HEK293 (cell line): ENCODE data around the gene ZDHHC6.
A peak's percentile ranks its signal among the peaks of the same experiment; 100 is the strongest.

ENCODE experiments used
- FEZF1 ChIP-seq: fragments of 450-650 bp; formaldehyde crosslinking; IDR thresholded peaks from 2 replicates; pipeline ENCODE4 v1.5.1; 2016; ENCODE audit warnings: missing biosample characterization, missing genetic modification characterization
- GFI1B ChIP-seq: fragments of 450-650 bp; formaldehyde crosslinking; IDR thresholded peaks from 2 replicates; pipeline ENCODE4 v1.5.1; 2016; ENCODE audit warnings: missing biosample characterization, missing genetic modification characterization
- HOXD13 ChIP-seq: sonication (generic); formaldehyde crosslinking; IDR thresholded peaks from 2 replicates; pipeline ENCODE4 v1.8.0; 2022; ENCODE audit warnings: missing genetic modification reagents, borderline replicate concordance
- IKZF3 ChIP-seq: fragments of 450-650 bp; IDR thresholded peaks from 2 replicates; pipeline ENCODE4 v1.5.0; 2018; ENCODE audit warnings: missing biosample characterization, mild to moderate bottlenecking, missing genetic modification characterization, moderate library complexity
- KLF7 ChIP-seq: fragments of 450-650 bp; formaldehyde crosslinking; IDR thresholded peaks from 2 replicates; pipeline ENCODE4 v1.5.1; 2016; ENCODE audit warnings: missing biosample characterization, missing genetic modification characterization, borderline replicate concordance
- MEIS1 ChIP-seq: sonication (generic); formaldehyde crosslinking; IDR thresholded peaks from 2 replicates; pipeline ENCODE4 v1.8.1; 2022; ENCODE audit warnings: missing genetic modification reagents, mild to moderate bottlenecking, borderline replicate concordance
- SCRT1 ChIP-seq: fragments of 450-650 bp; formaldehyde crosslinking; IDR thresholded peaks from 2 replicates; pipeline ENCODE4 v1.5.1; 2016; ENCODE audit warnings: missing biosample characterization, missing genetic modification characterization, borderline replicate concordance
- TRIM28 ChIP-seq: IDR thresholded peaks from 2 replicates; pipeline ENCODE4 v1.6.1; 2011; ENCODE audit warnings: low read length, control low read depth, borderline replicate concordance
- ZFP37 ChIP-seq: fragments of 450-650 bp; formaldehyde crosslinking; IDR thresholded peaks from 2 replicates; pipeline ENCODE4 v1.5.1; 2016; ENCODE audit warnings: missing biosample characterization, missing genetic modification characterization
- ZNF211 ChIP-seq: fragments of 450-650 bp; formaldehyde crosslinking; IDR thresholded peaks from 2 replicates; pipeline ENCODE4 v1.5.1; 2016; ENCODE audit warnings: low read depth, missing biosample characterization, missing genetic modification characterization
- ZNF23 ChIP-seq: fragments of 450-650 bp; formaldehyde crosslinking; IDR thresholded peaks from 2 replicates; pipeline ENCODE4 v1.5.1; 2016; ENCODE audit warnings: missing biosample characterization, missing genetic modification characterization, borderline replicate concordance
- ZNF239 ChIP-seq: fragments of 450-650 bp; formaldehyde crosslinking; IDR thresholded peaks from 2 replicates; pipeline ENCODE4 v1.5.1; 2016; ENCODE audit warnings: missing biosample characterization, missing genetic modification characterization
- ZNF341 ChIP-seq: fragments of 450-650 bp; formaldehyde crosslinking; IDR thresholded peaks from 2 replicates; pipeline ENCODE4; 2016; ENCODE audit warnings: low read depth, missing biosample characterization, missing genetic modification characterization
- ZNF48 ChIP-seq: fragments of 450-650 bp; formaldehyde crosslinking; IDR thresholded peaks from 2 replicates; pipeline ENCODE4 v1.5.1; 2016; ENCODE audit warnings: missing biosample characterization, missing genetic modification characterization
- ZNF501 ChIP-seq: fragments of 450-650 bp; formaldehyde crosslinking; IDR thresholded peaks from 2 replicates; pipeline ENCODE4 v1.5.1; 2016; ENCODE audit warnings: missing biosample characterization, missing genetic modification characterization
- ZNF514 ChIP-seq: fragments of 450-650 bp; formaldehyde crosslinking; IDR thresholded peaks from 2 replicates; pipeline ENCODE4 v1.5.1; 2016; ENCODE audit warnings: missing biosample characterization, missing genetic modification characterization
- ZNF521 ChIP-seq: fragments of 450-650 bp; formaldehyde crosslinking; IDR thresholded peaks from 2 replicates; pipeline ENCODE4 v1.5.1; 2017; ENCODE audit warnings: missing biosample characterization, mild to moderate bottlenecking, missing genetic modification characterization
- ZNF530 ChIP-seq: fragments of 450-650 bp; formaldehyde crosslinking; IDR thresholded peaks from 2 replicates; pipeline ENCODE4 v1.5.1; 2016; ENCODE audit warnings: low read depth, missing biosample characterization, missing genetic modification characterization
- ZNF549 ChIP-seq: fragments of 450-650 bp; IDR thresholded peaks from 2 replicates; pipeline ENCODE4 v1.5.1; 2018; ENCODE audit warnings: missing biosample characterization, missing genetic modification characterization, mild to moderate bottlenecking, inconsistent platforms, moderate library complexity
- ZNF571 ChIP-seq: fragments of 450-650 bp; formaldehyde crosslinking; IDR thresholded peaks from 2 replicates; pipeline ENCODE4 v1.5.0; 2017; ENCODE audit warnings: missing biosample characterization, missing genetic modification characterization
- ZNF600 ChIP-seq: fragments of 450-650 bp; formaldehyde crosslinking; IDR thresholded peaks from 2 replicates; pipeline ENCODE4 v1.5.1; 2016; ENCODE audit warnings: missing biosample characterization, missing genetic modification characterization
- ZNF776 ChIP-seq: fragments of 450-650 bp; formaldehyde crosslinking; IDR thresholded peaks from 2 replicates; pipeline ENCODE4 v1.5.0; 2017; ENCODE audit warnings: missing biosample characterization, missing genetic modification characterization, borderline replicate concordance
- TF ChIP-seq, protein P1 (sequence below): fragments of 450-650 bp; formaldehyde crosslinking; IDR thresholded peaks from 2 replicates; pipeline ENCODE4 v1.5.1; 2016; ENCODE audit warnings: missing biosample characterization, missing genetic modification characterization
- TF ChIP-seq, protein P2 (sequence below): fragments of 450-650 bp; formaldehyde crosslinking; IDR thresholded peaks from 2 replicates; pipeline ENCODE4 v1.5.1; 2016; ENCODE audit warnings: missing biosample characterization, missing genetic modification characterization
- TF ChIP-seq, protein P3 (sequence below): fragments of 450-650 bp; formaldehyde crosslinking; conservative IDR thresholded peaks from 2 replicates; pipeline ENCODE4 v1.5.1; 2016; ENCODE audit warnings: low read depth, missing biosample characterization, missing genetic modification characterization
- TF ChIP-seq, protein P4 (sequence below): fragments of 450-650 bp; formaldehyde crosslinking; IDR thresholded peaks from 2 replicates; pipeline ENCODE4 v1.5.1; 2017; ENCODE audit warnings: missing biosample characterization, missing genetic modification characterization
- TF ChIP-seq, protein P5 (sequence below): fragments of 450-650 bp; formaldehyde crosslinking; IDR thresholded peaks from 2 replicates; pipeline ENCODE4 v1.5.1; 2016; ENCODE audit warnings: missing biosample characterization, missing genetic modification characterization
- TF ChIP-seq, protein P6 (sequence below): fragments of 450-650 bp; formaldehyde crosslinking; IDR thresholded peaks from 2 replicates; pipeline ENCODE4 v1.5.1; 2016; ENCODE audit warnings: missing biosample characterization, missing genetic modification characterization

The ZDHHC6 gene

DNA sequence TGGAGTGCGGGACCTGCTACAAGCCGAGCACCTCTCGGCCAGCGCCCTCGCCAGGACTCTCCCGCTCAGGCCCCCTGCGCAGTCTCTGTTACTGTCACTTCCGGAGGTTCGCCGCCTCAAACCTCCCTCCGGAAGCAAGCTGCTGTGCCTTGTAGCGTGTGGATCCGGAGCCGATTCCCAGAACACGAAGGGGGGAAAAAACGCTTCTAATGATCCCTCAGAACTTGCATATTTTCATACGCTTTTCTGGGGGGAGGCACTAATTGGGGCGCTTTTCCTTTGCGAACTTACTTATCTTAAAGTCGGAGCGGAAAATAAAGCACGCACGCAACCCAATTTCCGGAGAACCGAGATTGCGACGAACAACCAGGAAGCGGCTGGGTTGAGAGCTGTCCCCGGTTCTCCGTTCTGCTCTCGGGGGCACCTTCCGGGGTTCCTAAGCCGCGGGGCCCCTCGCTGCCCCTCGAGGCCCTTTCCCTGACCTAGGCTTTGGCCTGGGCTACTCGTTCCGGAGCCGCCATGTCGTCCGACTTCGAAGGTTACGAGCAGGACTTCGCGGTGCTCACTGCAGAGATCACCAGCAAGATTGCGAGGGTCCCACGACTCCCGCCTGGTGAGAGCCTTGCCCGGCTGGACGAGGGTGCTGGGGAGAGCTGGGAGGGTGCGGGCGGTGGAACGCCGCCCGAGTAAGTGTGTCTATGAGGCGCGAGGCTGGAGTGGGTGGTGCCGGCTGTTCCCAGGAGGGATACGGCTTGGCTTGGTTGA, at the start of gene ZDHHC6, which contains the start of gene VTI1A (continued):
- no peak for TF ChIP-seq HOXD13 (CRISPR knock-in tag)
- TF ChIP-seq ZNF341 (tag by site-specific recombination) = peak; percentile 91
- no peak for TF ChIP-seq ZNF514 (tag by site-specific recombination)
- no peak for TF ChIP-seq ZNF549 (tag by site-specific recombination)
- TF ChIP-seq ZNF501 = peak; percentile 98
- TF ChIP-seq MEIS1 (CRISPR knock-in tag) = no peak
- TF ChIP-seq, protein P1, sequence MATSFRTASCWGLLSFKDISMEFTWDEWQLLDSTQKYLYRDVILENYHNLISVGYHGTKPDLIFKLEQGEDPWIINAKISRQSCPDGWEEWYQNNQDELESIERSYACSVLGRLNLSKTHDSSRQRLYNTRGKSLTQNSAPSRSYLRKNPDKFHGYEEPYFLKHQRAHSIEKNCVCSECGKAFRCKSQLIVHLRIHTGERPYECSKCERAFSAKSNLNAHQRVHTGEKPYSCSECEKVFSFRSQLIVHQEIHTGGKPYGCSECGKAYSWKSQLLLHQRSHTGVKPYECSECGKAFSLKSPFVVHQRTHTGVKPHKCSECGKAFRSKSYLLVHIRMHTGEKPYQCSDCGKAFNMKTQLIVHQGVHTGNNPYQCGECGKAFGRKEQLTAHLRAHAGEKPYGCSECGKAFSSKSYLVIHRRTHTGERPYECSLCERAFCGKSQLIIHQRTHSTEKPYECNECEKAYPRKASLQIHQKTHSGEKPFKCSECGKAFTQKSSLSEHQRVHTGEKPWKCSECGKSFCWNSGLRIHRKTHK (tag by site-specific recombination) = no peak
- TF ChIP-seq ZNF23 (tag by site-specific recombination) = no peak
- no peak for TF ChIP-seq FEZF1 (tag by site-specific recombination)
- TF ChIP-seq ZNF239 (tag by site-specific recombination) = no peak
- peak; percentile 91 for TF ChIP-seq ZFP37 (tag by site-specific recombination)
- peak; percentile 88 for TF ChIP-seq TRIM28
- TF ChIP-seq, protein P2, sequence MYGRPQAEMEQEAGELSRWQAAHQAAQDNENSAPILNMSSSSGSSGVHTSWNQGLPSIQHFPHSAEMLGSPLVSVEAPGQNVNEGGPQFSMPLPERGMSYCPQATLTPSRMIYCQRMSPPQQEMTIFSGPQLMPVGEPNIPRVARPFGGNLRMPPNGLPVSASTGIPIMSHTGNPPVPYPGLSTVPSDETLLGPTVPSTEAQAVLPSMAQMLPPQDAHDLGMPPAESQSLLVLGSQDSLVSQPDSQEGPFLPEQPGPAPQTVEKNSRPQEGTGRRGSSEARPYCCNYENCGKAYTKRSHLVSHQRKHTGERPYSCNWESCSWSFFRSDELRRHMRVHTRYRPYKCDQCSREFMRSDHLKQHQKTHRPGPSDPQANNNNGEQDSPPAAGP (tag by site-specific recombination) = peak; percentile 77; the same call in 1 of the 2 replicates
- 0 out of 2 replicates have a peak, but pooled peaks have one; percentile 47 for TF ChIP-seq ZNF600 (tag by site-specific recombination)
- TF ChIP-seq, protein P3, sequence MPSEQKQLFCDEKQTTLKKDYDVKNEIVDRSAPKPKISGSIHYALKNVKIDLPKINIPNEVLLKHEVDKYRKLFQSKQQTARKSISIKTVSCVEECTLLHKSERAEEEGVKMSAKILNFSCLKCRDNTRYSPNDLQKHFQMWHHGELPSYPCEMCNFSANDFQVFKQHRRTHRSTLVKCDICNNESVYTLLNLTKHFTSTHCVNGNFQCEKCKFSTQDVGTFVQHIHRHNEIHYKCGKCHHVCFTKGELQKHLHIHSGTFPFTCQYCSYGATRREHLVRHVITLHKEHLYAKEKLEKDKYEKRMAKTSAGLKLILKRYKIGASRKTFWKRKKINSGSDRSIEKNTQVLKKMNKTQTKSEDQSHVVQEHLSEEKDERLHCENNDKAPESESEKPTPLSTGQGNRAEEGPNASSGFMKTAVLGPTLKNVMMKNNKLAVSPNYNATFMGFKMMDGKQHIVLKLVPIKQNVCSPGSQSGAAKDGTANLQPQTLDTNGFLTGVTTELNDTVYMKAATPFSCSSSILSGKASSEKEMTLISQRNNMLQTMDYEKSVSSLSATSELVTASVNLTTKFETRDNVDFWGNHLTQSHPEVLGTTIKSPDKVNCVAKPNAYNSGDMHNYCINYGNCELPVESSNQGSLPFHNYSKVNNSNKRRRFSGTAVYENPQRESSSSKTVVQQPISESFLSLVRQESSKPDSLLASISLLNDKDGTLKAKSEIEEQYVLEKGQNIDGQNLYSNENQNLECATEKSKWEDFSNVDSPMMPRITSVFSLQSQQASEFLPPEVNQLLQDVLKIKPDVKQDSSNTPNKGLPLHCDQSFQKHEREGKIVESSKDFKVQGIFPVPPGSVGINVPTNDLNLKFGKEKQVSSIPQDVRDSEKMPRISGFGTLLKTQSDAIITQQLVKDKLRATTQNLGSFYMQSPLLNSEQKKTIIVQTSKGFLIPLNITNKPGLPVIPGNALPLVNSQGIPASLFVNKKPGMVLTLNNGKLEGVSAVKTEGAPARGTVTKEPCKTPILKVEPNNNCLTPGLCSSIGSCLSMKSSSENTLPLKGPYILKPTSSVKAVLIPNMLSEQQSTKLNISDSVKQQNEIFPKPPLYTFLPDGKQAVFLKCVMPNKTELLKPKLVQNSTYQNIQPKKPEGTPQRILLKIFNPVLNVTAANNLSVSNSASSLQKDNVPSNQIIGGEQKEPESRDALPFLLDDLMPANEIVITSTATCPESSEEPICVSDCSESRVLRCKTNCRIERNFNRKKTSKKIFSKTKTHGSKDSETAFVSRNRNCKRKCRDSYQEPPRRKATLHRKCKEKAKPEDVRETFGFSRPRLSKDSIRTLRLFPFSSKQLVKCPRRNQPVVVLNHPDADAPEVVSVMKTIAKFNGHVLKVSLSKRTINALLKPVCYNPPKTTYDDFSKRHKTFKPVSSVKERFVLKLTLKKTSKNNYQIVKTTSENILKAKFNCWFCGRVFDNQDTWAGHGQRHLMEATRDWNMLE = peak; percentile 86
- no peak for TF ChIP-seq ZNF776 (tag by site-specific recombination)
- TF ChIP-seq ZNF521 (tag by site-specific recombination) = no peak
- TF ChIP-seq SCRT1 (tag by site-specific recombination) = no peak
- TF ChIP-seq, protein P4, sequence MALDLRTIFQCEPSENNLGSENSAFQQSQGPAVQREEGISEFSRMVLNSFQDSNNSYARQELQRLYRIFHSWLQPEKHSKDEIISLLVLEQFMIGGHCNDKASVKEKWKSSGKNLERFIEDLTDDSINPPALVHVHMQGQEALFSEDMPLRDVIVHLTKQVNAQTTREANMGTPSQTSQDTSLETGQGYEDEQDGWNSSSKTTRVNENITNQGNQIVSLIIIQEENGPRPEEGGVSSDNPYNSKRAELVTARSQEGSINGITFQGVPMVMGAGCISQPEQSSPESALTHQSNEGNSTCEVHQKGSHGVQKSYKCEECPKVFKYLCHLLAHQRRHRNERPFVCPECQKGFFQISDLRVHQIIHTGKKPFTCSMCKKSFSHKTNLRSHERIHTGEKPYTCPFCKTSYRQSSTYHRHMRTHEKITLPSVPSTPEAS (tag by site-specific recombination) = peak; percentile 64
- TF ChIP-seq ZNF48 (tag by site-specific recombination) = no peak
- TF ChIP-seq, protein P5, sequence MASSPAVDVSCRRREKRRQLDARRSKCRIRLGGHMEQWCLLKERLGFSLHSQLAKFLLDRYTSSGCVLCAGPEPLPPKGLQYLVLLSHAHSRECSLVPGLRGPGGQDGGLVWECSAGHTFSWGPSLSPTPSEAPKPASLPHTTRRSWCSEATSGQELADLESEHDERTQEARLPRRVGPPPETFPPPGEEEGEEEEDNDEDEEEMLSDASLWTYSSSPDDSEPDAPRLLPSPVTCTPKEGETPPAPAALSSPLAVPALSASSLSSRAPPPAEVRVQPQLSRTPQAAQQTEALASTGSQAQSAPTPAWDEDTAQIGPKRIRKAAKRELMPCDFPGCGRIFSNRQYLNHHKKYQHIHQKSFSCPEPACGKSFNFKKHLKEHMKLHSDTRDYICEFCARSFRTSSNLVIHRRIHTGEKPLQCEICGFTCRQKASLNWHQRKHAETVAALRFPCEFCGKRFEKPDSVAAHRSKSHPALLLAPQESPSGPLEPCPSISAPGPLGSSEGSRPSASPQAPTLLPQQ = peak; percentile 83
- TF ChIP-seq ZNF530 = no peak
- peak; percentile 67; the same call in 1 of the 2 replicates for TF ChIP-seq KLF7 (tag by site-specific recombination)
- TF ChIP-seq IKZF3 (tag by site-specific recombination) = no peak
- TF ChIP-seq ZNF211 (tag by site-specific recombination) = no peak
- TF ChIP-seq GFI1B (tag by site-specific recombination) = 0 out of 2 replicates have a peak, but pooled peaks have one; percentile 60
- TF ChIP-seq, protein P6, sequence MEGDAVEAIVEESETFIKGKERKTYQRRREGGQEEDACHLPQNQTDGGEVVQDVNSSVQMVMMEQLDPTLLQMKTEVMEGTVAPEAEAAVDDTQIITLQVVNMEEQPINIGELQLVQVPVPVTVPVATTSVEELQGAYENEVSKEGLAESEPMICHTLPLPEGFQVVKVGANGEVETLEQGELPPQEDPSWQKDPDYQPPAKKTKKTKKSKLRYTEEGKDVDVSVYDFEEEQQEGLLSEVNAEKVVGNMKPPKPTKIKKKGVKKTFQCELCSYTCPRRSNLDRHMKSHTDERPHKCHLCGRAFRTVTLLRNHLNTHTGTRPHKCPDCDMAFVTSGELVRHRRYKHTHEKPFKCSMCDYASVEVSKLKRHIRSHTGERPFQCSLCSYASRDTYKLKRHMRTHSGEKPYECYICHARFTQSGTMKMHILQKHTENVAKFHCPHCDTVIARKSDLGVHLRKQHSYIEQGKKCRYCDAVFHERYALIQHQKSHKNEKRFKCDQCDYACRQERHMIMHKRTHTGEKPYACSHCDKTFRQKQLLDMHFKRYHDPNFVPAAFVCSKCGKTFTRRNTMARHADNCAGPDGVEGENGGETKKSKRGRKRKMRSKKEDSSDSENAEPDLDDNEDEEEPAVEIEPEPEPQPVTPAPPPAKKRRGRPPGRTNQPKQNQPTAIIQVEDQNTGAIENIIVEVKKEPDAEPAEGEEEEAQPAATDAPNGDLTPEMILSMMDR (tag by site-specific recombination) = peak; percentile 74
- TF ChIP-seq ZNF571 = no peak
